ENCODE results near the gene NRG4. TPM values are rescaled to one million over a fixed set of nuclear protein-coding genes. Genes with fewer than 3 reads are reported as not detected.

The NRG4 gene
- total RNA-seq, 2 donors from 2014 or later = 0.51 to 0.95 TPM

GRCh38 chr15:75930866-75931265 is 81.4 kb downstream of the NRG4 start:
- 96% methylated on average over 1 of the region's 2 CpGs; no CpG with 5 or more reads in 1 of the 2 experiments for WGBS, 2 experiments (ENCODE audit: insufficient coverage in 1 of 2, insufficient read length in 1 of 2)
- peaks cover 22% of the 10 kb centered on the region for H3K9me3 ChIP-seq (ENCODE audit: control insufficient read depth, low read length)
- DNase-seq = no peak
- H3K36me3 Mint-ChIP-seq (ENCODE audit: low read depth) = peaks cover 50% of the 10 kb centered on the region
- TF ChIP-seq, protein P1, sequence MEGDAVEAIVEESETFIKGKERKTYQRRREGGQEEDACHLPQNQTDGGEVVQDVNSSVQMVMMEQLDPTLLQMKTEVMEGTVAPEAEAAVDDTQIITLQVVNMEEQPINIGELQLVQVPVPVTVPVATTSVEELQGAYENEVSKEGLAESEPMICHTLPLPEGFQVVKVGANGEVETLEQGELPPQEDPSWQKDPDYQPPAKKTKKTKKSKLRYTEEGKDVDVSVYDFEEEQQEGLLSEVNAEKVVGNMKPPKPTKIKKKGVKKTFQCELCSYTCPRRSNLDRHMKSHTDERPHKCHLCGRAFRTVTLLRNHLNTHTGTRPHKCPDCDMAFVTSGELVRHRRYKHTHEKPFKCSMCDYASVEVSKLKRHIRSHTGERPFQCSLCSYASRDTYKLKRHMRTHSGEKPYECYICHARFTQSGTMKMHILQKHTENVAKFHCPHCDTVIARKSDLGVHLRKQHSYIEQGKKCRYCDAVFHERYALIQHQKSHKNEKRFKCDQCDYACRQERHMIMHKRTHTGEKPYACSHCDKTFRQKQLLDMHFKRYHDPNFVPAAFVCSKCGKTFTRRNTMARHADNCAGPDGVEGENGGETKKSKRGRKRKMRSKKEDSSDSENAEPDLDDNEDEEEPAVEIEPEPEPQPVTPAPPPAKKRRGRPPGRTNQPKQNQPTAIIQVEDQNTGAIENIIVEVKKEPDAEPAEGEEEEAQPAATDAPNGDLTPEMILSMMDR (conservative IDR thresholded peaks at IDR 0.05) = no peak
- no peak overlapping the region for H3K27ac Mint-ChIP-seq
- H3K9me3 Mint-ChIP-seq = no peaks in the 10 kb centered on the region
- H3K9ac ChIP-seq (ENCODE audit: extremely low read depth, low read length, poor library complexity, severe bottlenecking) = no peak overlapping the region
- H3K4me3 ChIP-seq (ENCODE audit: low read length) = no peak overlapping the region
- no peak overlapping the region for H3K4me3 Mint-ChIP-seq
- peaks cover 29% of the 10 kb centered on the region for H3K4me1 Mint-ChIP-seq
- no peaks in the 10 kb centered on the region for H3K27me3 ChIP-seq (ENCODE audit: control insufficient read depth, insufficient read depth, low read length, poor library complexity, severe bottlenecking)
- H3K36me3 ChIP-seq (ENCODE audit: control insufficient read depth, insufficient read depth, low read length) = peaks cover 66% of the 10 kb centered on the region
- no peaks in the 10 kb centered on the region for H3K4me1 ChIP-seq (ENCODE audit: control insufficient read depth, insufficient read depth, low read length)
- no peaks in the 10 kb centered on the region for H3K27me3 Mint-ChIP-seq (ENCODE audit: insufficient read depth)
- no peak overlapping the region for H3K27ac ChIP-seq (ENCODE audit: low read depth, low read length)

GRCh38 chr15:75929799-75930565 is 82.2 kb downstream of the NRG4 start:
- H3K9me3 ChIP-seq (ENCODE audit: control insufficient read depth, low read length) = peaks cover 15% of the 10 kb centered on the region
- peaks cover 66% of the 10 kb centered on the region for H3K36me3 ChIP-seq (ENCODE audit: control insufficient read depth, insufficient read depth, low read length)
- Mint-ChIP-seq H3K9me3 (no peaks in the 10 kb centered on the region), H3K27me3 (ENCODE audit: insufficient read depth) (no peaks in the 10 kb centered on the region), H3K4me1 (peaks cover 35% of the 10 kb centered on the region), H3K27ac (no peak overlapping the region), H3K36me3 (ENCODE audit: low read depth) (peaks cover 43% of the 10 kb centered on the region), H3K4me3 (no peak overlapping the region)
- H3K27me3 ChIP-seq (ENCODE audit: control insufficient read depth, insufficient read depth, low read length, poor library complexity, severe bottlenecking) = no peaks in the 10 kb centered on the region
- no peak overlapping the region for H3K4me3 ChIP-seq (ENCODE audit: low read length)
- no peaks in the 10 kb centered on the region for H3K4me1 ChIP-seq (ENCODE audit: control insufficient read depth, insufficient read depth, low read length)
- H3K9ac ChIP-seq (ENCODE audit: extremely low read depth, low read length, poor library complexity, severe bottlenecking) = no peak overlapping the region
- TF ChIP-seq, protein P1 (conservative IDR thresholded peaks at IDR 0.05) = no peak
- DNase-seq = no peak
- 89 to 100% methylated on average over 1 to 5 of the region's 5 CpGs for WGBS, 2 experiments (ENCODE audit: insufficient coverage in 1 of 2, insufficient read length in 1 of 2)
- H3K27ac ChIP-seq (ENCODE audit: low read depth, low read length) = no peak overlapping the region

DNA sequence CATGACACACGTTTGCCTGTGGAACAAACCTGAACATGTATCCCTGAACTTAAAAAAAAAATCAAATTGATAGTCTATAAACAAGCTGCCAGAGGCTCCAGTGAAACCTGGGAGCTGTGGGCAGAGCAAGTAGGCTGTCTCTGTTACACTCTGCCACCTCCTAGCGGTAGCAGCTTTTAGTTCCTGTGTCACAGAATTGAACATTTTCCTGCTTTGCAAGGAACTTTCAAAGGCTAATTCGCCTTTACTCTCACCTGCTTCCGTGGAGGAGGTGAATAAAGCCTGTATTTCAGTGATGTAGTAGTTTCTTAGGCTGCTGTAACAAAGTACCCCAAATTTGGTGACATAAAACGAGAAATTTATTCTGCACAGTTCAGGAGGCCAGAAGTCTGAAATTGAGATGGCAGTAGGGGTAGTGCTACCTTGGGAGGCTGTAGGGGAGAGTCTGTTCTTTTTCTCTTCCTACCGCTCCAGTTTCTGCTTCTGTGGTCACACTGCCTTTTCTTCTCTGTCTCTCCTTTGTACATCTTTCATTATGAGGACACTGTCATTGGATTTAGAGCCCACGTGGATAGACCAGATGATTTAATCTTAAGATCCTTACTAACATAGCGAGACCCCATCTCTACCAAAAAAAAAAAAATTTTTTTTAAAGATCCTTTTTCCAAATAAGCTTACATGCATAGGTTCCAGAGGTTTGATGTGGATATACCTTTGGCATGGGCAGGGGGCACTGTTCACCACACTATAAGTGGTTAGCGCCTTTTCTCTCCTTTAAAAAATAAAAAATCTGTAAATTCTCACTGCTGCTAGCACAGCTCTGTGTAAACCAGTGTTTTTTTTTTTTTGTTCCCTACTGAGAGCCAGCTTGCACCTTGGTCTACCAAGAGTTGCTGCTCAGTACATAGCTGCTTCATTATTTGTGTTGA is 83.3 kb downstream of the NRG4 start:
- H3K9me3 Mint-ChIP-seq = no peaks in the 10 kb centered on the region
- H3K9me3 ChIP-seq (ENCODE audit: control insufficient read depth, low read length) = peaks cover 8% of the 10 kb centered on the region
- peaks cover 45% of the 10 kb centered on the region for H3K4me1 Mint-ChIP-seq
- H3K4me3 ChIP-seq (ENCODE audit: low read length) = no peak overlapping the region
- no peak overlapping the region for H3K27ac ChIP-seq (ENCODE audit: low read depth, low read length)
- peaks cover 64% of the 10 kb centered on the region for H3K36me3 ChIP-seq (ENCODE audit: control insufficient read depth, insufficient read depth, low read length)
- H3K27me3 Mint-ChIP-seq (ENCODE audit: insufficient read depth) = no peaks in the 10 kb centered on the region
- H3K4me1 ChIP-seq (ENCODE audit: control insufficient read depth, insufficient read depth, low read length) = peaks cover 6% of the 10 kb centered on the region
- H3K36me3 Mint-ChIP-seq (ENCODE audit: low read depth) = peaks cover 37% of the 10 kb centered on the region
- DNase-seq = peak; percentile 87
- H3K4me3 Mint-ChIP-seq = no peak overlapping the region
- no peak overlapping the region for H3K9ac ChIP-seq (ENCODE audit: extremely low read depth, low read length, poor library complexity, severe bottlenecking)
- peak overlapping the region; percentile 32 for H3K27ac Mint-ChIP-seq
- H3K27me3 ChIP-seq (ENCODE audit: control insufficient read depth, insufficient read depth, low read length, poor library complexity, severe bottlenecking) = no peaks in the 10 kb centered on the region
- WGBS, 2 experiments (ENCODE audit: insufficient coverage in 1 of 2, insufficient read length in 1 of 2) = 64 to 79% methylated on average over 6 to 8 of the region's 9 CpGs
- TF ChIP-seq, protein P1 (conservative IDR thresholded peaks at IDR 0.05) = peak; percentile 78

Data from endodermal cell (in vitro differentiated cells).